Hepatocyte (in vitro differentiated cells): ENCODE data around the gene IRF7.

Experiments used
- EZH2 ChIP-seq: fragments of 200-600 bp; sonication (generic); IDR thresholded peaks from 2 replicates; pipeline ENCODE4 v1.6.1; 2016; ENCODE audit warnings: antibody characterized with exemption, mild to moderate bottlenecking, borderline replicate concordance
- TF ChIP-seq, protein P1 (sequence below): fragments of 200-600 bp; sonication (generic); IDR thresholded peaks from 2 replicates; pipeline ENCODE4 v1.5.1; 2016; ENCODE audit warnings: antibody characterized with exemption, mild to moderate bottlenecking; ENCODE audit not compliant: poor library complexity

GRCh38 chr11:579830-580601, 35.7 kb downstream of the IRF7 start:
- TF ChIP-seq, protein P1, sequence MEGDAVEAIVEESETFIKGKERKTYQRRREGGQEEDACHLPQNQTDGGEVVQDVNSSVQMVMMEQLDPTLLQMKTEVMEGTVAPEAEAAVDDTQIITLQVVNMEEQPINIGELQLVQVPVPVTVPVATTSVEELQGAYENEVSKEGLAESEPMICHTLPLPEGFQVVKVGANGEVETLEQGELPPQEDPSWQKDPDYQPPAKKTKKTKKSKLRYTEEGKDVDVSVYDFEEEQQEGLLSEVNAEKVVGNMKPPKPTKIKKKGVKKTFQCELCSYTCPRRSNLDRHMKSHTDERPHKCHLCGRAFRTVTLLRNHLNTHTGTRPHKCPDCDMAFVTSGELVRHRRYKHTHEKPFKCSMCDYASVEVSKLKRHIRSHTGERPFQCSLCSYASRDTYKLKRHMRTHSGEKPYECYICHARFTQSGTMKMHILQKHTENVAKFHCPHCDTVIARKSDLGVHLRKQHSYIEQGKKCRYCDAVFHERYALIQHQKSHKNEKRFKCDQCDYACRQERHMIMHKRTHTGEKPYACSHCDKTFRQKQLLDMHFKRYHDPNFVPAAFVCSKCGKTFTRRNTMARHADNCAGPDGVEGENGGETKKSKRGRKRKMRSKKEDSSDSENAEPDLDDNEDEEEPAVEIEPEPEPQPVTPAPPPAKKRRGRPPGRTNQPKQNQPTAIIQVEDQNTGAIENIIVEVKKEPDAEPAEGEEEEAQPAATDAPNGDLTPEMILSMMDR = no peak
- no peak for TF ChIP-seq EZH2
